K562 (cell line): ENCODE measurements around the gene OR2V2. TPM values are rescaled to one million over a fixed set of nuclear protein-coding genes. Genes with fewer than 3 reads are reported as not detected.

ENCODE experiments used
- ATF3 ChIP-seq, 2 experiments: fragments of 450-650 bp in 1 of 2; sonication (generic) in 1 of 2; formaldehyde crosslinking in 1 of 2; IDR thresholded peaks in 1 of 2; conservative IDR thresholded peaks in 1 of 2; 2 replicates each; pipeline versions ENCODE4 v1.6.1 to v1.8.1; 2016 to 2023; ENCODE audit warnings: mild to moderate bottlenecking in 2 of 2, moderate library complexity in 2 of 2, inconsistent platforms in 1 of 2, missing genetic modification reagents in 1 of 2
- ATF7 ChIP-seq: fragments of 450-650 bp; IDR thresholded peaks from 2 replicates; pipeline ENCODE4 v1.7.1; 2014; ENCODE audit warnings: mild to moderate bottlenecking, moderate library complexity
- BACH1 ChIP-seq: fragments of 200-800 bp; sonication (Bioruptor generic); IDR thresholded peaks from 2 replicates; pipeline ENCODE4 v1.6.1; 2016; ENCODE audit warnings: missing genetic modification characterization, missing compliant biosample characterization
- BCOR ChIP-seq: fragments of 450-650 bp; IDR thresholded peaks from 2 replicates; pipeline ENCODE4 v1.6.1; 2016
- BHLHE40 ChIP-seq: IDR thresholded peaks from 2 replicates; pipeline ENCODE4 v1.6.1; 2011; ENCODE audit warnings: low read length, improper control_type of control experiment
- CCNT2 ChIP-seq: IDR thresholded peaks from 2 replicates; pipeline ENCODE4 v1.6.1; 2011; ENCODE audit warnings: borderline replicate concordance, low read depth, mild to moderate bottlenecking, moderate library complexity, mixed read lengths, low read length; ENCODE audit not compliant: insufficient read length; ENCODE audit errors: extremely low read depth
- DLX4 ChIP-seq: fragments of 250-450 bp; sonication (Bioruptor Pico); IDR thresholded peaks from 2 replicates; pipeline ENCODE4 v1.6.1; 2021; ENCODE audit warnings: mild to moderate bottlenecking
- EP400 ChIP-seq: fragments of 450-650 bp; IDR thresholded peaks from 2 replicates; pipeline ENCODE4 v1.6.1; 2017; ENCODE audit warnings: antibody characterized with exemption, mild to moderate bottlenecking, moderate library complexity
- FOXJ2 ChIP-seq: fragments of 200-800 bp; sonication (Bioruptor generic); IDR thresholded peaks from 2 replicates; pipeline ENCODE4 v1.6.1; 2016; ENCODE audit warnings: missing genetic modification characterization, missing compliant biosample characterization
- HDAC2 ChIP-seq: fragments of 450-650 bp; IDR thresholded peaks from 2 replicates; pipeline ENCODE4 v1.6.1; 2016; ENCODE audit warnings: mild to moderate bottlenecking
- MAX ChIP-seq: sonication (generic); formaldehyde crosslinking; IDR thresholded peaks from 2 replicates; pipeline ENCODE4 v1.9.0; 2022; ENCODE audit warnings: mild to moderate bottlenecking, missing genetic modification reagents
- MAZ ChIP-seq, 2 experiments: fragments of 450-650 bp in 1 of 2; sonication (generic) in 1 of 2; formaldehyde crosslinking; IDR thresholded peaks in 1 of 2; conservative IDR thresholded peaks in 1 of 2; 2 replicates each; pipeline versions ENCODE4 v1.4.0 to v1.5.0; 2020; ENCODE audit warnings: mild to moderate bottlenecking in 1 of 2, missing genetic modification reagents in 1 of 2
- POLR2G ChIP-seq: fragments of 200-400 bp; formaldehyde crosslinking; IDR thresholded peaks from 2 replicates; pipeline ENCODE4 v1.6.1; 2017; ENCODE audit warnings: low read depth, mild to moderate bottlenecking, antibody characterized with exemption, low read length, moderate library complexity
- RBBP5 ChIP-seq: fragments of 200-600 bp; sonication (generic); IDR thresholded peaks from 2 replicates; pipeline ENCODE4 v1.6.1; 2012; ENCODE audit warnings: borderline replicate concordance, mild to moderate bottlenecking, low read length, control low read depth, inconsistent platforms; ENCODE audit not compliant: insufficient read depth, poor library complexity, severe bottlenecking
- RBFOX2 ChIP-seq: fragments of 200-400 bp; formaldehyde crosslinking; IDR thresholded peaks from 2 replicates; pipeline ENCODE4 v1.6.1; 2017; ENCODE audit warnings: low read depth, mild to moderate bottlenecking, low read length, moderate library complexity
- RBM22 ChIP-seq: fragments of 200-400 bp; formaldehyde crosslinking; IDR thresholded peaks from 2 replicates; pipeline ENCODE4 v1.6.1; 2018; ENCODE audit warnings: low read length, low read depth; ENCODE audit not compliant: poor library complexity, severe bottlenecking
- SIN3A ChIP-seq, 2 experiments: fragments of 150-350 bp in 1 of 2; IDR thresholded peaks; 2 replicates each; pipeline ENCODE4 v1.6.1; 2011 to 2016; ENCODE audit warnings: borderline replicate concordance in 2 of 2, low read depth in 2 of 2, low read length in 2 of 2, mild to moderate bottlenecking in 2 of 2, moderate library complexity in 2 of 2; ENCODE audit not compliant: control insufficient read depth in 1 of 2
- SMARCA4 ChIP-seq: fragments of 450-650 bp; IDR thresholded peaks from 2 replicates; pipeline ENCODE4 v1.6.1; 2016
- SRSF3 ChIP-seq: fragments of 200-400 bp; formaldehyde crosslinking; IDR thresholded peaks from 2 replicates; pipeline ENCODE4 v1.6.1; 2016; ENCODE audit warnings: mild to moderate bottlenecking, low read length, moderate library complexity; ENCODE audit not compliant: insufficient read depth
- TAF1 ChIP-seq: IDR thresholded peaks from 2 replicates; pipeline ENCODE4 v1.6.1; 2011; ENCODE audit warnings: mild to moderate bottlenecking, low read length, moderate library complexity; ENCODE audit not compliant: insufficient read depth, control insufficient read depth, severe bottlenecking; ENCODE audit errors: extremely low read depth
- TEAD1 ChIP-seq, 2 experiments: fragments of 450-650 bp in 1 of 2; sonication (generic) in 1 of 2; formaldehyde crosslinking; IDR thresholded peaks; 2 replicates each; pipeline versions ENCODE4 v1.4.0 to v1.8.0; 2020 to 2022; ENCODE audit warnings: mild to moderate bottlenecking in 2 of 2, missing genetic modification reagents in 1 of 2
- USF2 ChIP-seq: sonication (generic); formaldehyde crosslinking; IDR thresholded peaks from 2 replicates; pipeline ENCODE4 v1.5.0; 2020; ENCODE audit warnings: missing genetic modification reagents
- ZNF589 ChIP-seq: fragments of 200-800 bp; sonication (Bioruptor generic); IDR thresholded peaks from 2 replicates; pipeline ENCODE4 v1.6.1; 2016; ENCODE audit warnings: low read depth, missing genetic modification characterization, missing compliant biosample characterization
- polyA plus RNA-seq, 8 experiments: library from polyadenylated mRNA; depleted of rRNA in 4 of 8; stranded (reverse) in 5 of 8; unstranded in 3 of 8; fragments of >200 nt; fragmentation: Nextera tagmentation in 2 of 8; fragmentation: Illumina TruSeq in 1 of 8; extraction: Ambion mirVana in 2 of 8; extraction: Trizol in 1 of 8; gene quantifications; 2 replicates each; pipeline versions ENCODE4 v1.2.1 to v1.2.3, GENCODE V29; 2011 to 2014; ENCODE audit warnings: inconsistent platforms in 1 of 8, missing spikeins in 1 of 8
- total RNA-seq, 7 experiments: library from RNA; depleted of rRNA in 6 of 7; stranded (reverse); fragments of >200 nt in 6 of 7; fragmentation: Illumina TruSeq in 2 of 7; extraction: Trizol in 2 of 7; gene quantifications; 2 replicates each; pipeline versions ENCODE4 v1.2.1 to v1.2.3, GENCODE V29; 2011 to 2021; ENCODE audit warnings: low replicate concordance in 1 of 7

OR2V2 gene
- total and polyA plus RNA-seq, 9 of the 15 experiments (the other 6 are each of a cell fraction or from before 2014, with no cell fraction given): 0.01 TPM; not detected in 8

- TF ChIP-seq USF2 (no peak), POLR2G (peak; percentile 78), TEAD1 (CRISPR knock-in tag; IDR thresholded peaks at IDR 0.05) (0 out of 4 replicates have a peak, but pooled peaks of 1 of the 2 experiments have one; percentile 8), MAX (no peak), EP400 (peak; percentile 69; the same call in 1 of the 2 replicates), BCOR (0 out of 2 replicates have a peak, but pooled peaks have one; percentile 7), RBFOX2 (peak; percentile 73), MAZ (CRISPR knock-in tag; conservative IDR thresholded peaks at IDR 0.05 in 1 of 2, IDR thresholded peaks at IDR 0.05 in 1 of 2) (peak; percentile 68 to 80), RBBP5 (peak; percentile 73), SRSF3 (no peak), SIN3A (IDR thresholded peaks at IDR 0.05; ENCODE audit: borderline replicate concordance in 2 of 2, control insufficient read depth in 1 of 2, low read depth in 2 of 2, low read length in 2 of 2) (peak in 1 of 2 experiments; percentile 17; a peak in 1 of 4 replicates), HDAC2 (no peak; the same call in 1 of the 2 replicates), FOXJ2 (tag) (no peak), RBM22 (no peak), ZNF589 (CRISPR knock-in tag) (no peak), BHLHE40 (no peak), SMARCA4 (peak; percentile 51), CCNT2 (peak; percentile 26), TAF1 (peak; percentile 27), BACH1 (tag) (no peak), DLX4 (no peak), ATF7 (peak; percentile 19; the same call in 1 of the 2 replicates), ATF3 (IDR thresholded peaks at IDR 0.05) (no peak), ATF3 (CRISPR knock-in tag; conservative IDR thresholded peaks at IDR 0.05) (no peak)
Measured at GRCh38 chr5:181204113-181204825, 56.9 kb downstream of the OR2V2 start (continued).
